GM23338 (cell line): ENCODE data around the gene HIVEP3. TPM values are rescaled to one million over a fixed set of nuclear protein-coding genes. Genes with fewer than 3 reads are reported as not detected.

ENCODE experiments used
- ATAC-seq: fragments of 200-7000 bp; cut with Tn5 transposase; 3 replicates; pipeline ENCODE4 v1.9.1; 2020
- DNase-seq: peaks from one replicate; pipeline ENCODE4 v3.0.0-alpha.2; 2015; ENCODE audit warnings: low spot score
- H2AFZ ChIP-seq: fragments of 200-600 bp; sonication (generic); 2 replicates; pipeline ENCODE4 v1.8.0; 2016; ENCODE audit warnings: antibody characterized with exemption, mild to moderate bottlenecking, moderate library complexity
- H3F3A ChIP-seq: fragments of 200-600 bp; sonication (generic); replicated peaks from 2 replicates; pipeline ENCODE4 v1.8.0; 2017; ENCODE audit warnings: antibody characterized with exemption, mixed run types, low read depth
- H3K27ac ChIP-seq: fragments of 200-600 bp; sonication (generic); 2 replicates; pipeline ENCODE4 v1.6.1; 2016; ENCODE audit warnings: low read depth
- H3K27me3 ChIP-seq: fragments of 200-600 bp; sonication (generic); 2 replicates; pipeline ENCODE4 v1.8.0; 2016; ENCODE audit warnings: mild to moderate bottlenecking, mixed run types, moderate library complexity; ENCODE audit not compliant: insufficient read depth
- H3K36me3 ChIP-seq: fragments of 200-600 bp; sonication (generic); 2 replicates; pipeline ENCODE4 v1.8.0; 2016; ENCODE audit warnings: mild to moderate bottlenecking; ENCODE audit not compliant: insufficient read depth
- H3K4me1 ChIP-seq: fragments of 200-600 bp; sonication (generic); 2 replicates; pipeline ENCODE4 v1.8.0; 2016; ENCODE audit warnings: mild to moderate bottlenecking, moderate library complexity; ENCODE audit not compliant: insufficient read depth
- H3K4me2 ChIP-seq: fragments of 200-600 bp; sonication (generic); 2 replicates; pipeline ENCODE4 v1.7.1; 2017; ENCODE audit warnings: mixed run types
- H3K4me3 ChIP-seq: fragments of 200-600 bp; sonication (generic); 2 replicates; pipeline ENCODE4 v1.6.1; 2016; ENCODE audit warnings: mixed run types
- H3K79me2 ChIP-seq: fragments of 200-600 bp; sonication (generic); replicated peaks from 2 replicates; pipeline ENCODE4 v1.8.0; 2017; ENCODE audit warnings: mild to moderate bottlenecking; ENCODE audit not compliant: insufficient read depth
- H3K9me2 ChIP-seq: fragments of 200-600 bp; sonication (generic); 2 replicates; pipeline ENCODE4 v1.8.0; 2017; ENCODE audit not compliant: insufficient read depth
- H4K20me1 ChIP-seq: fragments of 200-600 bp; sonication (generic); replicated peaks from 2 replicates; pipeline ENCODE4 v1.8.0; 2017; ENCODE audit warnings: mild to moderate bottlenecking; ENCODE audit not compliant: insufficient read depth
- H3K27ac Mint-ChIP-seq: 2 replicates; pipeline ENCODE4 v1.8.0; 2020; ENCODE audit warnings: inconsistent platforms, mild to moderate bottlenecking, moderate library complexity, mixed read lengths
- H3K27me3 Mint-ChIP-seq: 3 replicates; pipeline ENCODE4 v1.8.0; 2022; ENCODE audit warnings: low read depth, mild to moderate bottlenecking, moderate library complexity, mixed read lengths, inconsistent platforms; ENCODE audit not compliant: insufficient read depth, poor library complexity
- H3K36me3 Mint-ChIP-seq: 3 replicates; pipeline ENCODE4 v1.8.0; 2021; ENCODE audit warnings: low read depth, mild to moderate bottlenecking, inconsistent platforms, moderate library complexity, mixed read lengths
- H3K4me1 Mint-ChIP-seq: 3 replicates; pipeline ENCODE4 v1.8.0; 2020; ENCODE audit warnings: mild to moderate bottlenecking, inconsistent platforms, mixed read lengths
- H3K4me3 Mint-ChIP-seq: 3 replicates; pipeline ENCODE4 v1.8.0; 2021; ENCODE audit warnings: moderate library complexity, mild to moderate bottlenecking, inconsistent platforms, mixed read lengths
- H3K9me3 Mint-ChIP-seq: 3 replicates; pipeline ENCODE4 v1.8.0; 2020; ENCODE audit warnings: moderate library complexity, mild to moderate bottlenecking, inconsistent platforms, mixed read lengths
- EZH2phosphoT487 ChIP-seq: fragments of 200-600 bp; sonication (generic); IDR thresholded peaks from one replicate; pipeline ENCODE4 v1.8.1; 2018; ENCODE audit warnings: antibody characterized with exemption; ENCODE audit not compliant: unreplicated experiment
- STAT1 ChIP-seq: IDR thresholded peaks from one replicate; pipeline ENCODE4 v1.6.1; 2016; ENCODE audit warnings: antibody characterized with exemption; ENCODE audit not compliant: unreplicated experiment
- polyA plus RNA-seq: library from polyadenylated mRNA; unstranded; fragments of >200 nt; fragmentation: Nextera tagmentation; extraction: Ambion mirVana; gene quantifications from 2 replicates; pipeline ENCODE4 v1.2.1, GENCODE V29; 2016
- total RNA-seq: library from RNA; depleted of rRNA; stranded (reverse); fragments of >200 nt; shearing (Covaris generic); gene quantifications from 2 replicates; pipeline ENCODE4 v1.2.3, GENCODE V29; 2014
- TF ChIP-seq, protein P1 (sequence below): IDR thresholded peaks from one replicate; pipeline ENCODE4 v1.6.1; 2018; ENCODE audit warnings: antibody characterized with exemption; ENCODE audit not compliant: unreplicated experiment
- TF ChIP-seq, protein P2 (sequence below), 2 experiments: fragments of 200-600 bp in 1 of 2; sonication (generic) in 1 of 2; conservative IDR thresholded peaks; 2 replicates each; pipeline versions ENCODE4 v1.5.1 to v1.6.1; 2016 to 2017; ENCODE audit warnings: antibody characterized with exemption in 2 of 2, low read depth in 2 of 2, mild to moderate bottlenecking in 2 of 2, moderate library complexity in 1 of 2
- TF ChIP-seq, protein P3 (sequence below): IDR thresholded peaks from 2 replicates; pipeline ENCODE4 v1.6.1; 2016; ENCODE audit warnings: antibody characterized with exemption

The HIVEP3 gene
- total and polyA plus RNA-seq, 2 experiments from 2014 or later, result 0.14 to 0.24 TPM

DNA sequence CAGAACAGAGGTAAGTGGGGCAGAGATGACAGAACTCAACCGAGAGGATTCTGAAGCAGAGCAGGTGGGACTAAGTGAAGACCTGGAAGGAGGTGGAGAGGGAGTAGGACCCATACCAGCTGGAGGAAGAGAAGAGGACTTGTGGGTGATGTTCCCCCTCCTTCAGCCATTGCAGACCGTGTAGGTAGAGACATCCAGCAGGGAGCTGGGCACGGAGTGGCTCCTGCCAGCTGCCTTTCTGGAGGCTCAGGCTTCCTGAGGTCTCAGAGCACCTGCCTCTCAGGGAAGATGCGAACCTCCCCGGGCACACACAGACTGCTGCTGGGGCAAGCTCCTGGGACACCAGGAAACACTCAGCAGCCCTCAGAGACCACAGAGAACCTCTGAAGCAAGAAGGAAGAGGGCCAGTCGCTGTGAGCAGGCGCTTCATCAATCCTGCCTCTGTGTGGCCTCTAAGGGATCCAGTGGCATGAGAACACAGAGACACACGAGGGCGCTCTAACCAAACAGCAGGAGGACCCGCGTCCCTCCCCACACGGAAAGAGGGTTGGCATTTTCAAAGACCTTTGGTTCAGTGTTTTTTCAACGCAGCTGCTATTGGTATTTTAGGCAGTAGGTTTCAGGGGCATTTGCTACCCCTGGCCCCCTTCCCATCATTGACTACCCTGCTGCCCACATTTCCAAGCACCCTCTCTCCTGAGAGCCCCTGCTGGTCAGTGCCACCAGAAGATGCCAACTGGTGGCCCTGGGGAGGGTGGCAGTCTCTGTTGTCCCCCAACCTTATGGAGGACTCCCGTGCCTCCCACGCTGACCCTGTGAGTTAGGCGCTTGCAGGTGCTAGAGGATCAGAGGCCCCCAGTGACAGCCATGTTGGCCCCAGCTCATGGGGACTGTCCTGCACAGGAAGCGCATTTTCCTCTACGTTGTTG is 344.7 kb downstream of the HIVEP3 start (continued):
- TF ChIP-seq, protein P1, sequence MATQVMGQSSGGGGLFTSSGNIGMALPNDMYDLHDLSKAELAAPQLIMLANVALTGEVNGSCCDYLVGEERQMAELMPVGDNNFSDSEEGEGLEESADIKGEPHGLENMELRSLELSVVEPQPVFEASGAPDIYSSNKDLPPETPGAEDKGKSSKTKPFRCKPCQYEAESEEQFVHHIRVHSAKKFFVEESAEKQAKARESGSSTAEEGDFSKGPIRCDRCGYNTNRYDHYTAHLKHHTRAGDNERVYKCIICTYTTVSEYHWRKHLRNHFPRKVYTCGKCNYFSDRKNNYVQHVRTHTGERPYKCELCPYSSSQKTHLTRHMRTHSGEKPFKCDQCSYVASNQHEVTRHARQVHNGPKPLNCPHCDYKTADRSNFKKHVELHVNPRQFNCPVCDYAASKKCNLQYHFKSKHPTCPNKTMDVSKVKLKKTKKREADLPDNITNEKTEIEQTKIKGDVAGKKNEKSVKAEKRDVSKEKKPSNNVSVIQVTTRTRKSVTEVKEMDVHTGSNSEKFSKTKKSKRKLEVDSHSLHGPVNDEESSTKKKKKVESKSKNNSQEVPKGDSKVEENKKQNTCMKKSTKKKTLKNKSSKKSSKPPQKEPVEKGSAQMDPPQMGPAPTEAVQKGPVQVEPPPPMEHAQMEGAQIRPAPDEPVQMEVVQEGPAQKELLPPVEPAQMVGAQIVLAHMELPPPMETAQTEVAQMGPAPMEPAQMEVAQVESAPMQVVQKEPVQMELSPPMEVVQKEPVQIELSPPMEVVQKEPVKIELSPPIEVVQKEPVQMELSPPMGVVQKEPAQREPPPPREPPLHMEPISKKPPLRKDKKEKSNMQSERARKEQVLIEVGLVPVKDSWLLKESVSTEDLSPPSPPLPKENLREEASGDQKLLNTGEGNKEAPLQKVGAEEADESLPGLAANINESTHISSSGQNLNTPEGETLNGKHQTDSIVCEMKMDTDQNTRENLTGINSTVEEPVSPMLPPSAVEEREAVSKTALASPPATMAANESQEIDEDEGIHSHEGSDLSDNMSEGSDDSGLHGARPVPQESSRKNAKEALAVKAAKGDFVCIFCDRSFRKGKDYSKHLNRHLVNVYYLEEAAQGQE, result no peak

DNA sequence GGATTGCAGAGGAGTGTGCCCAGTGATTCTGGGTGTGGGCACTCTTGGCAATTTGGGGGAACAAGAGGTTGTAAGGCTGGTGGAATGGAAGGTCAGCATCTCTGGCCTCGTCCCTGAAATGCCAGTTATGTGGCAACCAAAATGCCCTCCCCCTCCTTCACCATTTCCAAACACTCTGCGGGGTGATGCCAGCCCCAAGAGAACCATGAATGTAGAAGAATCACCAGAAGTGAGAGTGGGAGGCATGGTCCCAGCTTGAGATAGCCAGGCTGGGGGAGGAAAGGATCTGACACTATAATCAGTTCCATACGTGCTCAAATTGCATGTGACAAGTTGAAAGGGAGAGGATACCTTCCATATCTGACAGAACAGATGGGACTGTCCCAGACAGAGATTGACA is 345.5 kb downstream of the HIVEP3 start:
- Histone ChIP-seq H3K36me3 (no peaks in the 10 kb centered on the region), H3K27me3 (no peaks in the 10 kb centered on the region), H3K27ac (no peak overlapping the region), H3K79me2 (no peaks in the 10 kb centered on the region), H4K20me1 (no peaks in the 10 kb centered on the region), H3K4me3 (no peak overlapping the region), H3K4me1 (no peaks in the 10 kb centered on the region), H3K4me2 (no peak overlapping the region), H3F3A (no peaks in the 10 kb centered on the region), H2AFZ (no peak overlapping the region), H3K9me2 (no peaks in the 10 kb centered on the region)
- Mint-ChIP-seq H3K27ac (no peak overlapping the region), H3K36me3 (no peaks in the 10 kb centered on the region; the same call in 2 of the 3 replicates), H3K4me3 (no peak overlapping the region), H3K27me3 (peaks cover 9% of the 10 kb centered on the region), H3K4me1 (no peaks in the 10 kb centered on the region), H3K9me3 (no peaks in the 10 kb centered on the region)
- DNase-seq (no peak), ATAC-seq (no peak)
- TF ChIP-seq STAT1 (no peak), EZH2phosphoT487 (no peak)
- TF ChIP-seq, protein P2, sequence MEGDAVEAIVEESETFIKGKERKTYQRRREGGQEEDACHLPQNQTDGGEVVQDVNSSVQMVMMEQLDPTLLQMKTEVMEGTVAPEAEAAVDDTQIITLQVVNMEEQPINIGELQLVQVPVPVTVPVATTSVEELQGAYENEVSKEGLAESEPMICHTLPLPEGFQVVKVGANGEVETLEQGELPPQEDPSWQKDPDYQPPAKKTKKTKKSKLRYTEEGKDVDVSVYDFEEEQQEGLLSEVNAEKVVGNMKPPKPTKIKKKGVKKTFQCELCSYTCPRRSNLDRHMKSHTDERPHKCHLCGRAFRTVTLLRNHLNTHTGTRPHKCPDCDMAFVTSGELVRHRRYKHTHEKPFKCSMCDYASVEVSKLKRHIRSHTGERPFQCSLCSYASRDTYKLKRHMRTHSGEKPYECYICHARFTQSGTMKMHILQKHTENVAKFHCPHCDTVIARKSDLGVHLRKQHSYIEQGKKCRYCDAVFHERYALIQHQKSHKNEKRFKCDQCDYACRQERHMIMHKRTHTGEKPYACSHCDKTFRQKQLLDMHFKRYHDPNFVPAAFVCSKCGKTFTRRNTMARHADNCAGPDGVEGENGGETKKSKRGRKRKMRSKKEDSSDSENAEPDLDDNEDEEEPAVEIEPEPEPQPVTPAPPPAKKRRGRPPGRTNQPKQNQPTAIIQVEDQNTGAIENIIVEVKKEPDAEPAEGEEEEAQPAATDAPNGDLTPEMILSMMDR (conservative IDR thresholded peaks at IDR 0.05; ENCODE audit: low read depth in 2 of 2), result no peak
- TF ChIP-seq, protein P3, sequence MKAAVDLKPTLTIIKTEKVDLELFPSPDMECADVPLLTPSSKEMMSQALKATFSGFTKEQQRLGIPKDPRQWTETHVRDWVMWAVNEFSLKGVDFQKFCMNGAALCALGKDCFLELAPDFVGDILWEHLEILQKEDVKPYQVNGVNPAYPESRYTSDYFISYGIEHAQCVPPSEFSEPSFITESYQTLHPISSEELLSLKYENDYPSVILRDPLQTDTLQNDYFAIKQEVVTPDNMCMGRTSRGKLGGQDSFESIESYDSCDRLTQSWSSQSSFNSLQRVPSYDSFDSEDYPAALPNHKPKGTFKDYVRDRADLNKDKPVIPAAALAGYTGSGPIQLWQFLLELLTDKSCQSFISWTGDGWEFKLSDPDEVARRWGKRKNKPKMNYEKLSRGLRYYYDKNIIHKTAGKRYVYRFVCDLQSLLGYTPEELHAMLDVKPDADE, result no peak
